Measurements from ENCODE around the gene CYTH1. TPM values are rescaled to one million over a fixed set of nuclear protein-coding genes. Genes with fewer than 3 reads are reported as not detected.

CYTH1 gene
- total RNA-seq, 2 donors from 2014 or later: 23.1 to 27.4 TPM

DNA sequence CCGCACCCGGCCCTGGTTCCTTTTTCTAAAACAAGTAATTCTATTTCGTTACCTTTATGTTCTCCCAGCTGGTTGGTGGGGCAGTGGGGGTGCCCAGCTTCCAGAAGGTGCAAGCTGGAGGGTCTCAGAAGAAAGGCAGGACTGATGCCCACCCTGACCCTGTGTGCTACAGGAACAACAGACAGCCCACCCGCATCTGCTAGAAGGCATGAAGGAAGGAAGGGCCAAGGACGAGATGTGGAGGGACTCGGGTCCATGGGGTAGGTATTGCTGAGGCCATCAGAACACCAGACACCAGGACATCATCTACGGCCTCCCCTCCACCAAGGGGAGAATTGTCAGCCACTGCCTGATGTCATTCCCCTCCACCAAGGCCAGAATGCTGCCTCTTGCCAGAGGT, 6.4 kb upstream of the CYTH1 start:
- TF ChIP-seq, protein P1, sequence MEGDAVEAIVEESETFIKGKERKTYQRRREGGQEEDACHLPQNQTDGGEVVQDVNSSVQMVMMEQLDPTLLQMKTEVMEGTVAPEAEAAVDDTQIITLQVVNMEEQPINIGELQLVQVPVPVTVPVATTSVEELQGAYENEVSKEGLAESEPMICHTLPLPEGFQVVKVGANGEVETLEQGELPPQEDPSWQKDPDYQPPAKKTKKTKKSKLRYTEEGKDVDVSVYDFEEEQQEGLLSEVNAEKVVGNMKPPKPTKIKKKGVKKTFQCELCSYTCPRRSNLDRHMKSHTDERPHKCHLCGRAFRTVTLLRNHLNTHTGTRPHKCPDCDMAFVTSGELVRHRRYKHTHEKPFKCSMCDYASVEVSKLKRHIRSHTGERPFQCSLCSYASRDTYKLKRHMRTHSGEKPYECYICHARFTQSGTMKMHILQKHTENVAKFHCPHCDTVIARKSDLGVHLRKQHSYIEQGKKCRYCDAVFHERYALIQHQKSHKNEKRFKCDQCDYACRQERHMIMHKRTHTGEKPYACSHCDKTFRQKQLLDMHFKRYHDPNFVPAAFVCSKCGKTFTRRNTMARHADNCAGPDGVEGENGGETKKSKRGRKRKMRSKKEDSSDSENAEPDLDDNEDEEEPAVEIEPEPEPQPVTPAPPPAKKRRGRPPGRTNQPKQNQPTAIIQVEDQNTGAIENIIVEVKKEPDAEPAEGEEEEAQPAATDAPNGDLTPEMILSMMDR (conservative IDR thresholded peaks at IDR 0.05): no peak
- Histone ChIP-seq H3K27ac (ENCODE audit: low read depth, low read length) (no peak overlapping the region), H3K4me1 (ENCODE audit: control insufficient read depth, insufficient read depth, low read length) (no peaks in the 10 kb centered on the region), H3K27me3 (ENCODE audit: control insufficient read depth, insufficient read depth, low read length, poor library complexity, severe bottlenecking) (no peaks in the 10 kb centered on the region), H3K4me3 (ENCODE audit: low read length) (no peak overlapping the region), H3K9ac (ENCODE audit: extremely low read depth, low read length, poor library complexity, severe bottlenecking) (no peak overlapping the region), H3K36me3 (ENCODE audit: control insufficient read depth, insufficient read depth, low read length) (peaks cover 4% of the 10 kb centered on the region), H3K9me3 (ENCODE audit: control insufficient read depth, low read length) (no peaks in the 10 kb centered on the region)
- H3K36me3 Mint-ChIP-seq (ENCODE audit: low read depth): peaks cover 10% of the 10 kb centered on the region
- no peaks in the 10 kb centered on the region for H3K9me3 Mint-ChIP-seq
- 85 to 100% methylated on average over 1 to 7 of the region's 7 CpGs for WGBS, 2 experiments (ENCODE audit: insufficient coverage in 1 of 2, insufficient read length in 1 of 2)
- H3K27ac Mint-ChIP-seq: no peak overlapping the region
- H3K4me3 Mint-ChIP-seq: no peak overlapping the region
- peaks cover 10% of the 10 kb centered on the region for H3K4me1 Mint-ChIP-seq
- DNase-seq: no peak
- no peaks in the 10 kb centered on the region for H3K27me3 Mint-ChIP-seq (ENCODE audit: insufficient read depth)

DNA sequence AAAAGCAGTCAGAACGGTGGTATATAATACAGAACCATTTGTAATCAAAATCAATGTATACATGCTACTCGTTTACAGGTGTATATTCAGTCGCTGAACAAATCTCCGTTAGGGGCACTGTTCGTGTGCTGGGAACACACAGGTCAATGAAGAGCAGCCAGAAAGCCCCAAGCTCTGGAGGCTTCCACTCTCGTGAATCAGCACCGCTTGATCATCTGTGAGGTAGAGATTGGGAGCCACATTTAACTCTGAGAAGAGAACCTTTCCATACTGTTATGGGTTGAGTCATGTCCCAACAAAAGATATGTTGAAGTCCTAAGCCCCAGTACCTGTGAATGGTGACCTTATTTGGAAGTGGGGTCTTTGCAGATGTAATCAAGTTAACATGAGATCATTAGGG, 5.4 kb upstream of the CYTH1 start:
- H3K9me3 Mint-ChIP-seq: no peaks in the 10 kb centered on the region
- no peak for DNase-seq
- no peaks in the 10 kb centered on the region for H3K27me3 ChIP-seq (ENCODE audit: control insufficient read depth, insufficient read depth, low read length, poor library complexity, severe bottlenecking)
- no peak overlapping the region for H3K9ac ChIP-seq (ENCODE audit: extremely low read depth, low read length, poor library complexity, severe bottlenecking)
- WGBS, 2 experiments (ENCODE audit: insufficient coverage in 1 of 2, insufficient read length in 1 of 2): 86 to 91% methylated on average over 7 of the region's 7 CpGs
- peaks cover 12% of the 10 kb centered on the region for H3K4me1 Mint-ChIP-seq
- H3K36me3 Mint-ChIP-seq (ENCODE audit: low read depth): peaks cover 7% of the 10 kb centered on the region
- H3K27me3 Mint-ChIP-seq (ENCODE audit: insufficient read depth): no peaks in the 10 kb centered on the region
- H3K9me3 ChIP-seq (ENCODE audit: control insufficient read depth, low read length): no peaks in the 10 kb centered on the region
- TF ChIP-seq, protein P1 (conservative IDR thresholded peaks at IDR 0.05): no peak
- no peak overlapping the region for H3K27ac ChIP-seq (ENCODE audit: low read depth, low read length)
- H3K4me3 ChIP-seq (ENCODE audit: low read length): no peak overlapping the region
- H3K27ac Mint-ChIP-seq: no peak overlapping the region
- H3K36me3 ChIP-seq (ENCODE audit: control insufficient read depth, insufficient read depth, low read length): peaks cover 4% of the 10 kb centered on the region
- H3K4me1 ChIP-seq (ENCODE audit: control insufficient read depth, insufficient read depth, low read length): no peaks in the 10 kb centered on the region
- no peak overlapping the region for H3K4me3 Mint-ChIP-seq

GRCh38 chr17:78785663-78786057, 3.6 kb upstream of the CYTH1 start:
- no CpG with 5 or more reads among the region's 1 CpG for WGBS, 2 experiments (ENCODE audit: insufficient coverage in 1 of 2, insufficient read length in 1 of 2)
- DNase-seq: peak; percentile 48
- no peaks in the 10 kb centered on the region for H3K9me3 ChIP-seq (ENCODE audit: control insufficient read depth, low read length)
- H3K27ac ChIP-seq (ENCODE audit: low read depth, low read length): no peak overlapping the region
- Mint-ChIP-seq H3K27me3 (ENCODE audit: insufficient read depth) (no peaks in the 10 kb centered on the region), H3K4me1 (peaks cover 14% of the 10 kb centered on the region), H3K4me3 (no peak overlapping the region), H3K36me3 (ENCODE audit: low read depth) (peaks cover 4% of the 10 kb centered on the region), H3K9me3 (no peaks in the 10 kb centered on the region), H3K27ac (no peak overlapping the region)
- H3K4me1 ChIP-seq (ENCODE audit: control insufficient read depth, insufficient read depth, low read length): no peaks in the 10 kb centered on the region
- peaks cover 4% of the 10 kb centered on the region for H3K36me3 ChIP-seq (ENCODE audit: control insufficient read depth, insufficient read depth, low read length)
- H3K27me3 ChIP-seq (ENCODE audit: control insufficient read depth, insufficient read depth, low read length, poor library complexity, severe bottlenecking): no peaks in the 10 kb centered on the region
- TF ChIP-seq, protein P1 (conservative IDR thresholded peaks at IDR 0.05): no peak
- no peak overlapping the region for H3K4me3 ChIP-seq (ENCODE audit: low read length)
- H3K9ac ChIP-seq (ENCODE audit: extremely low read depth, low read length, poor library complexity, severe bottlenecking): no peak overlapping the region

Data from endodermal cell (in vitro differentiated cells).